SK-N-SH (cell line): Measurements from ENCODE around the gene ACVRL1. TPM values are rescaled to one million over a fixed set of nuclear protein-coding genes. Genes with fewer than 3 reads are reported as not detected.

Experiments
- CTCF ChIA-PET: fragments of 300-600, 350-600 bp; formaldehyde crosslinking; extraction: SDS; loops from one replicate; lab custom pipeline; 2021; lab: Yijun Ruan, JAX
- POLR2A ChIA-PET: fragments of 350-600 bp; sonication (Branson Sonifier 250); formaldehyde crosslinking; extraction: SDS; loops from one replicate; lab custom pipeline; 2020; ENCODE audit warnings: antibody characterized with exemption, inconsistent platforms; lab: Yijun Ruan, JAX
- DNase-seq: peaks from one replicate; pipeline ENCODE4 v3.0.0; 2012
- H2AFZ ChIP-seq: fragments of 200-600 bp; sonication (generic); 2 replicates; pipeline ENCODE4 v1.8.1; 2016; ENCODE audit warnings: antibody characterized with exemption, mild to moderate bottlenecking, low read depth
- H3F3A ChIP-seq: fragments of 200-600 bp; sonication (generic); replicated peaks from 2 replicates; pipeline ENCODE3; 2016; ENCODE audit warnings: antibody characterized with exemption, mild to moderate bottlenecking; ENCODE audit not compliant: insufficient read depth
- H3K27ac ChIP-seq, 2 experiments: fragments of 200-500 bp in 1 of 2; fragments of 200-600 bp in 1 of 2; sonication (Bioruptor generic) in 1 of 2; sonication (generic), shearing (Covaris generic) in 1 of 2; 2 replicates each; pipeline versions ENCODE4 v1.5.1 to v1.6.1; 2014 to 2016; ENCODE audit warnings: low read depth in 2 of 2, inconsistent platforms in 1 of 2, low read length in 1 of 2, mild to moderate bottlenecking in 1 of 2, mixed read lengths in 1 of 2
- H3K27me3 ChIP-seq: fragments of 200-600 bp; sonication (generic), shearing (Covaris generic); 2 replicates; pipeline ENCODE4 v1.6.1; 2016; ENCODE audit warnings: mixed run types; ENCODE audit not compliant: insufficient read depth
- H3K36me3 ChIP-seq, 2 experiments: fragments of 200-500 bp in 1 of 2; fragments of 200-600 bp in 1 of 2; sonication (Bioruptor generic) in 1 of 2; sonication (generic) in 1 of 2; replicated peaks in 1 of 2; 2 replicates each; pipeline versions ENCODE3 to v1.5.1; 2014 to 2016; ENCODE audit warnings: low read length in 1 of 2, mild to moderate bottlenecking in 1 of 2; ENCODE audit not compliant: insufficient read depth in 2 of 2, control insufficient read depth in 1 of 2
- H3K4me1 ChIP-seq, 2 experiments: fragments of 200-500 bp in 1 of 2; fragments of 200-600 bp in 1 of 2; sonication (Bioruptor generic) in 1 of 2; sonication (generic), shearing (Covaris generic) in 1 of 2; 2 replicates each; pipeline versions ENCODE4 v1.5.1 to v1.6.1; 2014 to 2016; ENCODE audit warnings: low read depth in 1 of 2, low read length in 1 of 2, mixed run types in 1 of 2; ENCODE audit not compliant: insufficient read depth in 2 of 2, control insufficient read depth in 1 of 2
- H3K4me2 ChIP-seq: fragments of 200-600 bp; sonication (generic), shearing (Covaris generic); 2 replicates; pipeline ENCODE4 v1.6.1; 2017; ENCODE audit warnings: mixed run types
- H3K4me3 ChIP-seq, 2 experiments: fragments of 200-500 bp in 1 of 2; fragments of 200-600 bp in 1 of 2; sonication (Bioruptor generic) in 1 of 2; sonication (generic), shearing (Covaris generic) in 1 of 2; 2 replicates each; pipeline versions ENCODE4 v1.5.1 to v1.8.1; 2014 to 2016; ENCODE audit warnings: low read depth in 2 of 2, inconsistent platforms in 1 of 2, low read length in 1 of 2, mild to moderate bottlenecking in 1 of 2, mixed read lengths in 1 of 2, moderate library complexity in 1 of 2
- H3K79me2 ChIP-seq: fragments of 200-600 bp; sonication (generic); 2 replicates; pipeline ENCODE4 v1.8.1; 2017; ENCODE audit warnings: mild to moderate bottlenecking; ENCODE audit not compliant: insufficient read depth
- H3K9ac ChIP-seq: fragments of 200-600 bp; sonication (generic); 2 replicates; pipeline ENCODE4 v1.6.1; 2017; ENCODE audit warnings: mixed run types
- H3K9me2 ChIP-seq: fragments of 200-600 bp; sonication (generic); 2 replicates; pipeline ENCODE4 v1.6.1; 2017; ENCODE audit warnings: mixed run types
- H3K9me3 ChIP-seq: fragments of 200-600 bp; sonication (generic); 2 replicates; pipeline ENCODE4 v1.6.1; 2017; ENCODE audit warnings: mixed run types, mild to moderate bottlenecking, moderate library complexity
- H4K20me1 ChIP-seq: fragments of 200-600 bp; sonication (generic); 2 replicates; pipeline ENCODE4 v1.6.1; 2017; ENCODE audit warnings: mild to moderate bottlenecking, mixed run types; ENCODE audit not compliant: insufficient read depth
- ELF1 ChIP-seq: IDR thresholded peaks from 2 replicates; pipeline ENCODE4 v1.4.0; 2012
- IRF3 ChIP-seq: fragments of 150-350 bp; IDR thresholded peaks from 2 replicates; pipeline ENCODE4 v1.6.1; 2016; ENCODE audit warnings: mild to moderate bottlenecking, low read depth, low read length
- NRF1 ChIP-seq: IDR thresholded peaks from 2 replicates; pipeline ENCODE4 v1.6.1; 2012; ENCODE audit warnings: low read depth, mild to moderate bottlenecking, low read length
- RAD21 ChIP-seq: IDR thresholded peaks from 2 replicates; pipeline ENCODE4 v1.6.1; 2012; ENCODE audit warnings: mild to moderate bottlenecking, low read length
- TCF12 ChIP-seq: IDR thresholded peaks from 2 replicates; pipeline ENCODE4 v1.4.0; 2012
- TEAD4 ChIP-seq: IDR thresholded peaks from 2 replicates; pipeline ENCODE4 v1.4.0; 2012; ENCODE audit warnings: mild to moderate bottlenecking, borderline replicate concordance; ENCODE audit not compliant: insufficient read depth
- YY1 ChIP-seq: IDR thresholded peaks from 2 replicates; pipeline ENCODE4 v1.4.0; 2012; ENCODE audit warnings: low read depth, mild to moderate bottlenecking
- WGBS: methylation state at CpG from one replicate; pipeline ENCODE4 v1.1.6; 2017; ENCODE audit warnings: low lambda C conversion rate; 5-methylcytosine and 5-hydroxymethylcytosine counted together
- polyA plus RNA-seq, 3 experiments: library from polyadenylated mRNA; depleted of rRNA; stranded (reverse); fragments of >200 nt; gene quantifications; 2 replicates each; pipeline ENCODE4 v1.2.3, GENCODE V29; 2012
- TF ChIP-seq, protein P1 (sequence below): IDR thresholded peaks from 2 replicates; pipeline ENCODE4; 2012
- TF ChIP-seq, protein P2 (sequence below): fragments of 200-600 bp; sonication (generic); IDR thresholded peaks from 2 replicates; pipeline ENCODE4 v1.6.1; 2017; ENCODE audit warnings: antibody characterized with exemption, mild to moderate bottlenecking, moderate library complexity

ACVRL1 gene
- polyA plus RNA-seq, 1 of the 3 experiments (the other 2 are of a cell fraction) = 0.07 TPM

DNA sequence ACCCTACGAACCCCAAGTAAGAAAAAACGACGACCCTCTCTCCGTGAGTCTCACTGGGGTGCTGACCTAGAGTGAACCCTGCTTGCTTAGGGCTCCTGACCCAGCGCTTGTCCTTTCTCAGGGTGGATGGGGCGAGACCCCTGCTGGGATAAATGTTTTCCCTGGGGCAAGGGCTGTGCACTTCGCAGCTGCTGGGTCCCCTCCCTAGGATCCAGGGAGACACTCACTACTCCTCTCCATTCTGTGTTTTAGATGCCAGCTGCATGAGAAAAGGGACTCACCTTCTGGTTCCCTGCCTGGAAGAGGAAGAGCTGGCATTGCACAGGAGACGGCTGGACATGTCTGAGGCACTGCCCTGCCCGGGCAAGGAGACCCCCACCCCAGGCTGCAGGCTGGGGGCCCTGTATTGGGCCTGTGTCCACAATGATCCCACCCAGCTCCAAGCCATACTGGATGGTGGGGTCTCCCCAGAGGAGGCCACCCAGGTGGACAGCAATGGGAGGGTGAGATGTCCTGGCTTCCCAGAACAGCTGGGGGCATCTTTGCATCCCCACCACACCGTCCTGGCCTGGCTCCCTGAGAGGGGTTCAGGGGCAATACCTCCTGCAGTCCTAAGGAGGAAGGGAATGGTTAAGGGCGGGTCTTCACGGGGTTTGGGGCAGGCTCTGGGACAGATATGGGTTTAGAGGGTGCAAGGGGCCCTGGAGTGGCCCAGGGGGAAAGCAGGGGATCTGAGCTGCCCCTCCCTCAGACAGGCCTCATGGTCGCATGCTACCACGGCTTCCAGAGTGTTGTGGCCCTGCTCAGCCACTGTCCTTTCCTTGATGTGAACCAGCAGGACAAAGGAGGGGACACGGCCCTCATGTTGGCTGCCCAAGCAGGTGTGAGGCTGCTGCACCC lies 18.7 kb upstream of the ACVRL1 start (continued):
- TF ChIP-seq IRF3 (no peak), RAD21 (no peak), YY1 (no peak), TCF12 (no peak), TEAD4 (no peak), NRF1 (no peak)
- TF ChIP-seq, protein P1, sequence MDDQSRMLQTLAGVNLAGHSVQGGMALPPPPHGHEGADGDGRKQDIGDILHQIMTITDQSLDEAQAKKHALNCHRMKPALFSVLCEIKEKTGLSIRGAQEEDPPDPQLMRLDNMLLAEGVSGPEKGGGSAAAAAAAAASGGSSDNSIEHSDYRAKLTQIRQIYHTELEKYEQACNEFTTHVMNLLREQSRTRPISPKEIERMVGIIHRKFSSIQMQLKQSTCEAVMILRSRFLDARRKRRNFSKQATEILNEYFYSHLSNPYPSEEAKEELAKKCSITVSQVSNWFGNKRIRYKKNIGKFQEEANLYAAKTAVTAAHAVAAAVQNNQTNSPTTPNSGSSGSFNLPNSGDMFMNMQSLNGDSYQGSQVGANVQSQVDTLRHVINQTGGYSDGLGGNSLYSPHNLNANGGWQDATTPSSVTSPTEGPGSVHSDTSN = no peak

GRCh38 chr12:51889216-51890132 lies 17.8 kb upstream of the ACVRL1 start:
- TF ChIP-seq ELF1 = no peak
- TF ChIP-seq IRF3 = no peak
- TF ChIP-seq, protein P2, sequence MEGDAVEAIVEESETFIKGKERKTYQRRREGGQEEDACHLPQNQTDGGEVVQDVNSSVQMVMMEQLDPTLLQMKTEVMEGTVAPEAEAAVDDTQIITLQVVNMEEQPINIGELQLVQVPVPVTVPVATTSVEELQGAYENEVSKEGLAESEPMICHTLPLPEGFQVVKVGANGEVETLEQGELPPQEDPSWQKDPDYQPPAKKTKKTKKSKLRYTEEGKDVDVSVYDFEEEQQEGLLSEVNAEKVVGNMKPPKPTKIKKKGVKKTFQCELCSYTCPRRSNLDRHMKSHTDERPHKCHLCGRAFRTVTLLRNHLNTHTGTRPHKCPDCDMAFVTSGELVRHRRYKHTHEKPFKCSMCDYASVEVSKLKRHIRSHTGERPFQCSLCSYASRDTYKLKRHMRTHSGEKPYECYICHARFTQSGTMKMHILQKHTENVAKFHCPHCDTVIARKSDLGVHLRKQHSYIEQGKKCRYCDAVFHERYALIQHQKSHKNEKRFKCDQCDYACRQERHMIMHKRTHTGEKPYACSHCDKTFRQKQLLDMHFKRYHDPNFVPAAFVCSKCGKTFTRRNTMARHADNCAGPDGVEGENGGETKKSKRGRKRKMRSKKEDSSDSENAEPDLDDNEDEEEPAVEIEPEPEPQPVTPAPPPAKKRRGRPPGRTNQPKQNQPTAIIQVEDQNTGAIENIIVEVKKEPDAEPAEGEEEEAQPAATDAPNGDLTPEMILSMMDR = 0 out of 2 replicates have a peak, but pooled peaks have one; percentile 27
- Histone ChIP-seq H3K79me2 (no peaks in the 10 kb centered on the region), H3K27me3 (no peaks in the 10 kb centered on the region), H3K27ac (no peak overlapping the region), H3K9me3 (no peaks in the 10 kb centered on the region), H3K4me3 (no peak overlapping the region), H3F3A (no peaks in the 10 kb centered on the region), H3K4me2 (no peak overlapping the region), H3K9me2 (no peaks in the 10 kb centered on the region), H3K4me1 (no peaks in the 10 kb centered on the region; a peak in 1 of 4 replicates), H4K20me1 (no peaks in the 10 kb centered on the region), H3K36me3 (no peaks in the 10 kb centered on the region), H2AFZ (no peak overlapping the region), H3K9ac (no peak overlapping the region)
- peak; percentile 44 for DNase-seq
- CTCF ChIA-PET = interaction anchor here (0.8 to 12.2 kb wide), 15 partner anchors 14 to 468 kb away, joined by 3 to 141 read pairs (median 4); no protein-coding TSS in a partner anchor
- 79% methylated on average over 17 of the region's 21 CpGs for WGBS
- POLR2A ChIA-PET = no interaction called here
